HG03108 (cell line): ENCODE data around the gene EML5.
"Not testable (repeated sequence)": the region's sequence is repeated elsewhere in the genome, so short reads cannot be mapped to it uniquely, and the experiment has no call there.

Source experiments
- ATAC-seq: cut with Tn5 transposase; IDR thresholded peaks from one replicate; pipeline ENCODE4 v1.9.1; 2021; ENCODE audit warnings: moderate library complexity; ENCODE audit not compliant: unreplicated experiment

EML5 gene

GRCh38 chr14:88792473-88793258 is at the start of gene EML5:
Gene EML5 (minus strand): TSS chr14:88792953. CDS start chr14:88792503, 450 bp downstream.
- peak; percentile 85 for ATAC-seq

- no peak for ATAC-seq
Observed at GRCh38 chr14:88842414-88842813, 49.7 kb upstream of the EML5 start.

- ATAC-seq = no peak
Observed at GRCh38 chr14:88841741-88842140, 49.0 kb upstream of the EML5 start.

- no peak for ATAC-seq
Observed at GRCh38 chr14:88840926-88841325, 48.2 kb upstream of the EML5 start.

- no peak for ATAC-seq
Observed at GRCh38 chr14:88838015-88838414, 45.3 kb upstream of the EML5 start.

- no peak for ATAC-seq
Observed at GRCh38 chr14:88837495-88837894, 44.7 kb upstream of the EML5 start.

- ATAC-seq = no peak
Observed at GRCh38 chr14:88835661-88836060, 42.9 kb upstream of the EML5 start.

- ATAC-seq = no peak
Observed at GRCh38 chr14:88834883-88835431, 42.2 kb upstream of the EML5 start.

- ATAC-seq = no peak
Observed at GRCh38 chr14:88831284-88831683, 38.5 kb upstream of the EML5 start.

- ATAC-seq = no peak
Observed at GRCh38 chr14:88829685-88830302, 37.0 kb upstream of the EML5 start.

- no peak for ATAC-seq
Observed at GRCh38 chr14:88829188-88829587, 36.4 kb upstream of the EML5 start.

- no peak for ATAC-seq
Observed at GRCh38 chr14:88825503-88825902, 32.8 kb upstream of the EML5 start.

- no peak for ATAC-seq
Observed at GRCh38 chr14:88825078-88825458, 32.3 kb upstream of the EML5 start.

GRCh38 chr14:88824314-88825077 is 31.7 kb upstream of the EML5 start, which contains the start of gene TTC8:
Gene TTC8 (plus strand): TSS chr14:88824651. CDS start chr14:88824708, 57 bp downstream.
- ATAC-seq = peak; percentile 99

- ATAC-seq = no peak
Observed at GRCh38 chr14:88823968-88824313, 31.2 kb upstream of the EML5 start.

GRCh38 chr14:88821888-88822287 is 29.1 kb upstream of the EML5 start:
- no peak for ATAC-seq

GRCh38 chr14:88821378-88821777 is 28.6 kb upstream of the EML5 start:
- ATAC-seq = no peak

- not testable (repeated sequence) for ATAC-seq
Observed at GRCh38 chr14:88819674-88820073, 26.9 kb upstream of the EML5 start.

GRCh38 chr14:88818018-88818417 is 25.3 kb upstream of the EML5 start:
- no peak for ATAC-seq

- ATAC-seq = no peak
Observed at GRCh38 chr14:88815980-88816379, 23.2 kb upstream of the EML5 start.

GRCh38 chr14:88808359-88808758 is 15.6 kb upstream of the EML5 start:
- no peak for ATAC-seq
